Testis (tissue), 2 donors: ENCODE data around the gene KIAA1671.

ENCODE experiments used
- CTCF ChIP-seq, 3 experiments: fragments of 450-650 bp in 2 of 3; fragments of 200-600 bp in 1 of 3; sonication (generic) in 1 of 3; IDR thresholded peaks; one replicate each; pipeline ENCODE4 v1.5.1; 2016 to 2019; ENCODE audit warnings: antibody characterized with exemption in 3 of 3, mild to moderate bottlenecking in 2 of 3, moderate library complexity in 1 of 3
- POLR2A ChIP-seq: fragments of 450-650 bp; IDR thresholded peaks from one replicate; pipeline ENCODE4 v1.6.1; 2017; ENCODE audit warnings: antibody characterized with exemption, mild to moderate bottlenecking, moderate library complexity

DNA sequence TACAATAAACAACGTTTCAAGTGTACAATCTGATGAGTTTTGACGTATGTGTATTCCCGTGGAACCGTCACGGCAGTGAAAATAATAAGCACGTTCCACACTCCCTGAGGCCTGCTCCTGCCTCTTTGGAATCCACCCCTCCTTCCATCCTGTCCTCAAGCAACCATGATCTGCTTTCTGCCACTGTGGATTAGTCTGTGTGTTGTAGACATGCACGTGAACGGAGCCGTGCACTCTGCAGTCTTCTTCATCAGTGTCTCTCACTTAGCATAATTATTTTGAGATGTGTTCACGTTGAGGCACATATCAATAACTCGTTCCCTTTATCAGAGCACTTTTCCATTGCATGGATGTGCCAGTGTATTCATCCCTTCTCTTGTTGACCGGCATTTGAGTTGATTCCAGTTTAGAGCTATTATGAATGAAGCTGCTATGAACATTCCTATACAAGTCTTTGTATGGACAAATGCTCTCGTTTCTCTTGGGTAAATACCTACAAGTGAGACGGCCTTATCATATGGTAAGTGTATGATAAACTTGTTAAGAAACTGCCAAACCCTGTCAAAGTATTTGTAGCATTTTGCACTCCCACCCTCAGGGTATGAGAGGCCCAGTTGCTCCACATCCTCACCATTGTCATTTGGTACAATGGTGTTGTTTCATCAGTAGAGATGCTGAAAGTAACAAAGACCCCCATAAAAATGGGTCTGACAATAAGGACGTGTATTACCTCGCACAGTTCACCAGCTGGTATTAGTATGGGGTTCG is 144.3 kb downstream of the KIAA1671 start:
- no peak for TF ChIP-seq CTCF (IDR thresholded peaks at IDR 0.05)
- no peak for TF ChIP-seq POLR2A
